ENCODE measurements around the gene HINT1.

DNA sequence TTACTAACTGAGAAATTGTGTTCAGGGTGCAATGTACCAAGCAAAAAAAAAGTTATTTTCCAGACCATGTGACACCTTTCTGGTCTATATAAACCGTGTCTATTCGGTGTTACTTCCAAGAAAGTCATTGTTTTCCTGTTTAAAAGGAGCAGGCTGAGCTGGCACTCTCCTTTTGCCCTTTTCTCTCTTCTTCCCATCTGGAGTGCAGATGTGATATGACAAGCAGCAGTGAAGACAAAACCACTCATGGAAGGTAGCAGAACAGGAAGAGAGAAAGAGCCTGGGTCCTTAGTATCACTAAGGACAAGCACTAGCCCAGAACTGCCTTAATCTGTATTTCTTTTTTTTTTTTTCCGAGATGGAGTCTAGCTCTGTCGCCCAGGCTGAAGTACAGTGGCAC is 31.3 kb upstream of the HINT1 start:
- TF ChIP-seq USF1 (IDR thresholded peaks at IDR 0.05) (no peak), TAF1 (IDR thresholded peaks at IDR 0.05; ENCODE audit: low read depth) (no peak), YY1 (IDR thresholded peaks at IDR 0.05; ENCODE audit: low read depth) (no peak), FOXM1 (IDR thresholded peaks at IDR 0.05; ENCODE audit: borderline replicate concordance, low read depth) (no peak), RAD21 (IDR thresholded peaks at IDR 0.05; ENCODE audit: low read depth) (no peak), CEBPB (IDR thresholded peaks at IDR 0.05) (no peak)
- TF ChIP-seq, protein P1, sequence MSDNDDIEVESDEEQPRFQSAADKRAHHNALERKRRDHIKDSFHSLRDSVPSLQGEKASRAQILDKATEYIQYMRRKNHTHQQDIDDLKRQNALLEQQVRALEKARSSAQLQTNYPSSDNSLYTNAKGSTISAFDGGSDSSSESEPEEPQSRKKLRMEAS (IDR thresholded peaks at IDR 0.05) = no peak
